Activated CD8-positive, alpha-beta T cell treated with anti-CD3 and anti-CD28 coated beads for 36 hours (primary cell): ENCODE data around the gene GOT1. TPM values are rescaled to one million over a fixed set of nuclear protein-coding genes. Genes with fewer than 3 reads are reported as not detected.
A peak's percentile ranks its signal among the peaks of the same experiment; 100 is the strongest.

Experiments used
- ATAC-seq: fragments of 200-7000 bp; cut with Tn5 transposase; one replicate; pipeline ENCODE4 v1.10.0; 2021; ENCODE audit warnings: mild to moderate bottlenecking, moderate library complexity
- CTCF ChIA-PET: fragments of 350-600 bp; sonication (Branson Sonifier 250); formaldehyde crosslinking; loops from one replicate; lab custom pipeline; 2021; ENCODE audit warnings: antibody characterized with exemption; lab: Charles Lee
- POLR2A ChIA-PET: fragments of 350-600 bp; sonication (Branson Sonifier 250); formaldehyde crosslinking; loops from one replicate; lab custom pipeline; 2021; ENCODE audit warnings: antibody characterized with exemption; lab: Charles Lee
- DNase-seq: peaks from one replicate; pipeline ENCODE4 v3.0.0-alpha.2; 2020
- H3K27ac Mint-ChIP-seq: one replicate; pipeline ENCODE4 v1.8.0; 2021; ENCODE audit warnings: mild to moderate bottlenecking, mixed read lengths
- H3K27me3 Mint-ChIP-seq: one replicate; pipeline ENCODE4 v1.8.0; 2021; ENCODE audit warnings: mixed read lengths
- H3K36me3 Mint-ChIP-seq: one replicate; pipeline ENCODE4 v1.8.0; 2021; ENCODE audit warnings: low read depth, mixed read lengths
- H3K4me1 Mint-ChIP-seq: one replicate; pipeline ENCODE4 v1.8.0; 2021; ENCODE audit warnings: low read depth, mixed read lengths
- H3K4me3 Mint-ChIP-seq: one replicate; pipeline ENCODE4 v1.8.0; 2021; ENCODE audit warnings: mild to moderate bottlenecking, moderate library complexity, mixed read lengths
- H3K9me3 Mint-ChIP-seq: one replicate; pipeline ENCODE4 v1.8.0; 2021; ENCODE audit warnings: mixed read lengths
- intact Hi-C: fragments of 100-400 bp; cut with micrococcal nuclease; formaldehyde crosslinking; loops from one replicate; pipeline ENCODE4 v1.10.0; 2022
- total RNA-seq, 2 experiments: library from RNA; stranded (reverse); gene quantifications; one replicate each; pipeline ENCODE4 v1.2.3, GENCODE V29; 2021
- TF ChIP-seq, protein P1 (sequence below): fragments of 200-600 bp; IDR thresholded peaks from one replicate; pipeline ENCODE4 v1.8.0; 2022; ENCODE audit warnings: antibody characterized with exemption, mild to moderate bottlenecking

Gene GOT1
- total RNA-seq, 2 experiments from 2014 or later = 48.7 to 51.5 TPM

DNA sequence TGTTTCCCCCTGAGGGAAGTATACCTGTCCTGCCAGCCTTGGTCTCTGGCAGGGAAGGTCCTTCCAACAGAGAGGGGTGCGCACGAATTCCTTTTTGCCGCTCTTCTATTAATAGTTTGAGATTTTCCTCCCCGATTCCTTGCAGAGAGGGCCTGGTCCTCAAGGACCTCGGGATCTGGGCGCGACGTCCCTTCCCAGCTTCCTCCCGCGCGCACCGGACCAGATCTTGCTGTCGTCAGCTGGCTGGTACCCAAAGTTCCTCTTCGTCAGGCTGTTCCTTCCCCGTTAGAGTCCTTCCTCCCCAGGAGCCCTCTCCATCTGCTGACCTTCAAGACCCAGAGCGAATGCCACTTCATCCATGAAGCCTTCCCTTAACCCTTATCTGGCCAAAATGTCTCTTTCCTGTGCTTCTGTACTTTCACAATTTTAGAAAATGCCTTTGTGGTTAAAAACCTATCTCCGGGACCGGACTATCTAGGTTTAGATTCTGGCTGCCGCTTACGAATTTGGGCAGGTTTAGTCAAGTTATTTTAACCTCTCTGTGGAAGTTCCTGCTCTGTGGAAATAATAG is 851 bp upstream of the GOT1 start:
- no peaks in the 10 kb centered on the region for H3K27me3 Mint-ChIP-seq
- TF ChIP-seq, protein P1, sequence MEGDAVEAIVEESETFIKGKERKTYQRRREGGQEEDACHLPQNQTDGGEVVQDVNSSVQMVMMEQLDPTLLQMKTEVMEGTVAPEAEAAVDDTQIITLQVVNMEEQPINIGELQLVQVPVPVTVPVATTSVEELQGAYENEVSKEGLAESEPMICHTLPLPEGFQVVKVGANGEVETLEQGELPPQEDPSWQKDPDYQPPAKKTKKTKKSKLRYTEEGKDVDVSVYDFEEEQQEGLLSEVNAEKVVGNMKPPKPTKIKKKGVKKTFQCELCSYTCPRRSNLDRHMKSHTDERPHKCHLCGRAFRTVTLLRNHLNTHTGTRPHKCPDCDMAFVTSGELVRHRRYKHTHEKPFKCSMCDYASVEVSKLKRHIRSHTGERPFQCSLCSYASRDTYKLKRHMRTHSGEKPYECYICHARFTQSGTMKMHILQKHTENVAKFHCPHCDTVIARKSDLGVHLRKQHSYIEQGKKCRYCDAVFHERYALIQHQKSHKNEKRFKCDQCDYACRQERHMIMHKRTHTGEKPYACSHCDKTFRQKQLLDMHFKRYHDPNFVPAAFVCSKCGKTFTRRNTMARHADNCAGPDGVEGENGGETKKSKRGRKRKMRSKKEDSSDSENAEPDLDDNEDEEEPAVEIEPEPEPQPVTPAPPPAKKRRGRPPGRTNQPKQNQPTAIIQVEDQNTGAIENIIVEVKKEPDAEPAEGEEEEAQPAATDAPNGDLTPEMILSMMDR = no peak
- no peak for ATAC-seq
- peaks cover 33% of the 10 kb centered on the region for H3K4me1 Mint-ChIP-seq
- POLR2A ChIA-PET = interaction anchor here (1.2 to 2.8 kb wide), 6 partner anchors 9 to 301 kb away, joined by 3 to 37 read pairs (median 6); partner anchors contain the start of genes COX15, CUTC and SLC25A28
- H3K27ac Mint-ChIP-seq = peak overlapping the region; percentile 99
- peaks cover 14% of the 10 kb centered on the region for H3K36me3 Mint-ChIP-seq
- DNase-seq = peak; percentile 29
- H3K9me3 Mint-ChIP-seq = no peaks in the 10 kb centered on the region
- CTCF ChIA-PET = interaction anchor here (1.5 to 2.0 kb wide), 4 partner anchors 39 to 301 kb away, joined by 5 to 8 read pairs (median 6); partner anchors contain the start of genes COX15 and CUTC
- peak overlapping the region; percentile 100 for H3K4me3 Mint-ChIP-seq
- intact Hi-C loops = loop anchor here (2.0 to 10.0 kb wide), 2 partner anchors 124 to 190 kb away; partner anchors contain the start of gene SLC25A28

DNA sequence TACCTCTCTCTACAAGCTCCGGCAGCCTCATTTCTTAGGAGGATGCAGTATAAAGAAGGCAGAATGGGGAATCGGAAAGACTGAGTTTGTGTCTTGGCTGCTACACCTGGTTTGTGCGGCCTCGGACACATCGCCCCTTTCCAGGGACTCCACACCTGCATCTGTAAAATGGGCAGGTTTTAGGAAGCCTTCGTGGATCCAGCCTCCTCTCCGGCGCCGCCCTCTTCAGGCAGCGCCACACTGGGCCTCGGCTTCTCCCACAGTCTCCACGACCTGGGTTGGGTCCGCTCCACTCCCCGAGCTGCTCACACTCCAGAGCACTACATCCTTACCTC is 341 bp downstream of the GOT1 start:
- Mint-ChIP-seq H3K27me3 (no peaks in the 10 kb centered on the region), H3K4me3 (peak overlapping the region; percentile 100), H3K36me3 (peaks cover 17% of the 10 kb centered on the region), H3K27ac (peak overlapping the region; percentile 99), H3K4me1 (peaks cover 30% of the 10 kb centered on the region), H3K9me3 (no peaks in the 10 kb centered on the region)
- ATAC-seq = peak; percentile 3
- CTCF ChIA-PET = interaction anchor here (1.5 to 2.0 kb wide), 3 partner anchors 38 to 302 kb away, joined by 5 to 7 read pairs (median 6); partner anchors contain the start of genes COX15 and CUTC
- intact Hi-C loops = loop anchor here (2.0 to 10.0 kb wide), 2 partner anchors 125 to 191 kb away; partner anchors contain the start of gene SLC25A28
- DNase-seq = no peak
- TF ChIP-seq, protein P1 = no peak
- POLR2A ChIA-PET = interaction anchor here (0.9 to 2.8 kb wide), 9 partner anchors 9 to 302 kb away, joined by 3 to 37 read pairs (median 5); partner anchors contain the start of genes COX15, CUTC and SLC25A28

DNA sequence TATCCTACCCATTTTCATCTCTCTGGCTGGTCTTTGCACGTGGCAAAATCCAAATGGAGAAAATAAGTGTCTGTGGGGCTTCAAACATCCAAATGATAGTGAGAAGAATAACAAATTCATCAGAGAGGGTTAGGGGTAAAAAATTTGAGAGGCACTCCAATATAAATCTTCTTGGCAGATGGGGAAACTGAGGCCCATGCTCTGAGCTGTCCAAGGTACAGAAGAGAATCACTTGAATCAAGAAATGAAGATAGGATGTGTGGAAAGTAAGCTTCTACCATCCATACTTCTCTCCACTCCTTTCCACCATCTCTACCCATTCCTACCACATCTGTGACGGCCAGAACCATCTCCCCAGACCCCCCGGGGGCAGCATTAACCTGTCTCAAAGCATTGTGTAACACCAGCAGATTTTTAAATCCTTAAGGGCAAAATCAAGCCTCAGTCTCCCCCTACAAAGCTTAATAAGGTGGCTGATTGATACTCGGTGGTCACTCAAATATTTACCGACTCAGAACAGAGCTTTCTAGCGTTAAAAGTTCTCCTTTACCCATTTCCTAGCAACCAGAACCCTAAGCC is 818 bp downstream of the GOT1 start:
- ATAC-seq (no peak), DNase-seq (no peak)
- H3K4me3 Mint-ChIP-seq = peak overlapping the region; percentile 100
- ChIA-PET CTCF (interaction anchor here (1.6 to 2.0 kb wide), 2 partner anchors 37 to 183 kb away, joined by 5 to 7 read pairs; no protein-coding TSS in a partner anchor), POLR2A (interaction anchor here (1.0 to 2.8 kb wide), 8 partner anchors 9 to 303 kb away, joined by 3 to 37 read pairs (median 5); partner anchors contain the start of genes COX15, CUTC and SLC25A28)
- H3K27me3 Mint-ChIP-seq = no peaks in the 10 kb centered on the region
- H3K36me3 Mint-ChIP-seq = peaks cover 21% of the 10 kb centered on the region
- H3K9me3 Mint-ChIP-seq = no peaks in the 10 kb centered on the region
- H3K27ac Mint-ChIP-seq = peak overlapping the region; percentile 99
- intact Hi-C loops = loop anchor here (2.0 to 10.0 kb wide), 2 partner anchors 125 to 191 kb away; partner anchors contain the start of gene SLC25A28
- H3K4me1 Mint-ChIP-seq = peaks cover 30% of the 10 kb centered on the region
- TF ChIP-seq, protein P1 = no peak

DNA sequence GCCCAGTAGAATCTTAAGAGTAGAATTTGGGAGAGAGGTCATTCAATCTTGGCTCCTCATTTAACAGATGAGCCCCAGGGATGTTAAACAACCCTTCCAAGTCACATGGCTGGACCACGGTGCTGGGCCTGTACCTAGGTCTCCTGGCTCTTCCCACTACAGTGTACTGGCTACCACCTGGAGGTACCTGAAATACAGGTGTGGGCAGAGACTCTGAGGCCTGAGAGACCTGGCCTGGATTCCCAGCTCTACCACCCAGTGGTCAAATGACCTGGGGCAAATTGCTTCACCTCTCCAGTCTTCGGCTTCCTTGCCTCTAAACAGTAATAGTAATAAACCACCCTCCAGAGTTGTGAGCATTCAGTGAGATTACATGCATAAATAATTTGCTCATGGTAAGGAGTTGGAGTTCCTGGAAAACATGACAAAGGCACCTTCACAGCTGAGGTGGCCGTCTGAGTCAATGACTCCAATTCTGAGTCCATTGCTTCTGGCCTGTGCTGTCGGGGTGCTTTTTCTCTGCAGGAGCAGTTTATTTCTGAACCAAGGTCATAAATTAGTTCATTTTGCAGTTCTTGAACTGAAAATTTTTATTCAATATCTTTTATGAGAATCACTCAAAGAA is 2.7 kb downstream of the GOT1 start:
- H3K9me3 Mint-ChIP-seq = no peaks in the 10 kb centered on the region
- H3K36me3 Mint-ChIP-seq = peaks cover 21% of the 10 kb centered on the region
- no peak for ATAC-seq
- TF ChIP-seq, protein P1 = no peak
- POLR2A ChIA-PET = no interaction called here
- intact Hi-C loops = no loop called here
- CTCF ChIA-PET = no interaction called here
- peaks cover 26% of the 10 kb centered on the region for H3K4me1 Mint-ChIP-seq
- no peak overlapping the region for H3K27ac Mint-ChIP-seq
- DNase-seq = peak; percentile 7
- no peak overlapping the region for H3K4me3 Mint-ChIP-seq
- no peaks in the 10 kb centered on the region for H3K27me3 Mint-ChIP-seq
